PC-3 (cell line): ENCODE measurements around the gene IL1F10.

ENCODE experiments used
- CTCF ChIP-seq: fragments of 300-600 bp; sonication (generic); conservative IDR thresholded peaks from 2 replicates; pipeline ENCODE4 v1.5.1; 2017; ENCODE audit warnings: antibody characterized with exemption, low read depth, mild to moderate bottlenecking, low read length
- EZH2 ChIP-seq: fragments of 300-600 bp; sonication (generic); IDR thresholded peaks from one replicate; pipeline ENCODE4 v1.6.1; 2017; ENCODE audit warnings: antibody characterized with exemption, mild to moderate bottlenecking, low read length; ENCODE audit not compliant: unreplicated experiment

GRCh38 chr2:113024764-113025163, 43.0 kb upstream of the IL1F10 start:
- TF ChIP-seq CTCF (no peak), EZH2 (no peak)
